ENCODE data around the gene TTLL4. TPM values are rescaled to one million over a fixed set of nuclear protein-coding genes. Genes with fewer than 3 reads are reported as not detected.
A peak's percentile ranks its signal among the peaks of the same experiment; 100 is the strongest.

Gene TTLL4
- total and polyA plus RNA-seq, 2 of the 8 experiments (the other 6 are each of a cell fraction or from before 2014, with no cell fraction given) = 71.1 to 105 TPM

DNA sequence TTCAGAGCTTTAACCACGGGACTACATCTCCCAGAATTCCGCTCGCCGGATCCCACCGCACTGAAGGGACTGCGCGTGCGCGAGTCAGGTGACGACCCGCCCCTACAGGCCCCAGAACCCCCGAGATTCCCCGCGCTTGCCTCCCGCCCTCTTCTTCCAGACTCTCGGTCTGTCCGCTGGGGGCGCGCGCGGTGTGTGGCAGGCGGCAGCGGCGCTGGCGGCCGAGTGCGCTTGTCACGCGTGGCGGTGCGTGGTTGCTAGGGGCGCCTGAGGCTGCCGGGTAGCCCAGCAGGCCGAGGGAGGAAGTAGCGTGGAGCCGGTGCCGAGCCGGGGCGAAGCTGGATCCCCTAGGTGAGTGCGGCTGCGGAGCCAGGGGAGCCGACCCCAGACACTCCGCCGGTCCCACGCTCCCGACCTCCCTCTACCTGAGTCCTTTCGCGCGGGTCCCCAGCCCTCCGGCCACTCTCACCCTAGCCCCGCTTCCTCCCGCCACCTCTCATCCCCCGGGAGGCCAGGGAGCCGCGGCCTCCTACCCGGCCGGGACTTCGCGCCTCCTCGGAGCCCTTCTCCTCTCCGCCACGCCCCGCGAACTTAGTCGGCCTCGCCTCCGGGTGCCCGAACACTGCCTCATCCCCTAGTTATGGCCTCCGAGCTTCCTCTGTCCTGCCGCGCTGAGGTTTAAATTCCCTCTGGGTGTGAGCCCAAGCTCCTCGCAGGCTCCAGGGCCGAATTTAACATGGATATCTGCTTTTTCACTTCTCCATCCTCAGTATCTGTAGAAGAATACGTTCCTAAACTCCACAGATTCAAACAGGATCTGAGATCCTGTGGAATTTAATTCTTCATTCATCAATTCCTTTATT lies at the start of gene TTLL4 (continued):
- TF ChIP-seq CHD7 (IDR thresholded peaks at IDR 0.05; ENCODE audit: insufficient replicate concordance, low read length) = no peak
- no peak for TF ChIP-seq SIRT6 (IDR thresholded peaks at IDR 0.05; ENCODE audit: low read length)
- TF ChIP-seq PHF8 (conservative IDR thresholded peaks at IDR 0.05; ENCODE audit: low read depth, low read length) = peak; percentile 89
- TF ChIP-seq CHD2 (IDR thresholded peaks at IDR 0.05; ENCODE audit: low read length) = no peak
- TF ChIP-seq RAD21 (IDR thresholded peaks at IDR 0.05 in 1 of 2, conservative IDR thresholded peaks at IDR 0.05 in 1 of 2; ENCODE audit: low read depth in 2 of 2, low read length in 2 of 2) = peak; percentile 30 to 49; a peak in 2 of 4 replicates
- TF ChIP-seq CEBPB (IDR thresholded peaks at IDR 0.05; ENCODE audit: low read depth, low read length) = no peak
- TF ChIP-seq, protein P1, sequence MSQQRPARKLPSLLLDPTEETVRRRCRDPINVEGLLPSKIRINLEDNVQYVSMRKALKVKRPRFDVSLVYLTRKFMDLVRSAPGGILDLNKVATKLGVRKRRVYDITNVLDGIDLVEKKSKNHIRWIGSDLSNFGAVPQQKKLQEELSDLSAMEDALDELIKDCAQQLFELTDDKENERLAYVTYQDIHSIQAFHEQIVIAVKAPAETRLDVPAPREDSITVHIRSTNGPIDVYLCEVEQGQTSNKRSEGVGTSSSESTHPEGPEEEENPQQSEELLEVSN (IDR thresholded peaks at IDR 0.05) = peak; percentile 64
- TF ChIP-seq KDM4A (IDR thresholded peaks at IDR 0.05; ENCODE audit: low read depth, low read length, severe bottlenecking) = peak; percentile 96

Measured in H1 (cell line).